HG02623 (cell line): ENCODE data around the gene KCNJ10.

Source experiments
- ATAC-seq: cut with Tn5 transposase; IDR thresholded peaks from one replicate; pipeline ENCODE4 v1.9.1; 2021; ENCODE audit warnings: moderate library complexity; ENCODE audit not compliant: unreplicated experiment

KCNJ10 gene

DNA sequence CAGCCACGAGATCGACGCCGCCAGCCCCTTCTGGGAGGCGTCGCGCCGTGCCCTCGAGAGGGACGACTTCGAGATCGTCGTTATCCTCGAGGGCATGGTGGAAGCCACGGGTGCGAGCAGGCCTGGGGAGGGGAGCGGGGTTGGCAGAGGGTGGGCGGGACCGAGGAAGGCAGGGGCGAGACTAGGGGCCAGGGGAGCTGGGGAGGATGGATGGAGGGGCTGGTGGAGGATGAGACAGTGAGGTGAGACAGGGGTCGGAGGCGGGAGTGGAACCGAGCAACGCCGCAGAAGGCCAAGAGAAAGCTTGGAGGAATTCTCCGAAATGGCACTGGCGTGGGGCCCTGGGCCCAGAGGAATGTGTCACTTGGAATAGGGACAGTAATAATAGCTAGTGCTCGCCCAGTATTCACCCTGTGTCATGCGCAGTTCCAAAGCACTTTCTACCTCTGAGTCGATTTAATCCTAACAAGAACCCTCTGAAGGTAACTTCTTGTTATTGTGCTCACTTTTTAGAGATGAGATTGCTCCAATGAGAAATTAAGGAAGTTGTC is 14.9 kb upstream of the KCNJ10 start:
- ATAC-seq: no peak

DNA sequence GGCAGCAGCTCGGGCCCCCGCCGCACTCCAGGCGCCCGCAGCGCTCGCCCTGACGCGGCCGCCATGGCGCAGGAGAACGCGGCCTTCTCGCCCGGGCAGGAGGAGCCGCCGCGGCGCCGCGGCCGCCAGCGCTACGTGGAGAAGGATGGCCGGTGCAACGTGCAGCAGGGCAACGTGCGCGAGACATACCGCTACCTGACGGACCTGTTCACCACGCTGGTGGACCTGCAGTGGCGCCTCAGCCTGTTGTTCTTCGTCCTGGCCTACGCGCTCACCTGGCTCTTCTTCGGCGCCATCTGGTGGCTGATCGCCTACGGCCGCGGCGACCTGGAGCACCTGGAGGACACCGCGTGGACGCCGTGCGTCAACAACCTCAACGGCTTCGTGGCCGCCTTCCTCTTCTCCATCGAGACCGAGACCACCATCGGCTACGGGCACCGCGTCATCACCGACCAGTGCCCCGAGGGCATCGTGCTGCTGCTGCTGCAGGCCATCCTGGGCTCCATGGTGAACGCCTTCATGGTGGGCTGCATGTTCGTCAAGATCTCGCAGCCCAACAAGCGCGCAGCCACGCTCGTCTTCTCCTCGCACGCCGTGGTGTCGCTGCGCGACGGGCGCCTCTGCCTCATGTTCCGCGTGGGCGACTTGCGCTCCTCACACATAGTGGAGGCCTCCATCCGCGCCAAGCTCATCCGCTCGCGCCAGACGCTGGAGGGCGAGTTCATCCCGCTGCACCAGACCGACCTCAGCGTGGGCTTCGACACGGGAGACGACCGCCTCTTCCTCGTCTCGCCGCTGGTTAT is 14.2 kb upstream of the KCNJ10 start:
- peak; percentile 56 for ATAC-seq

DNA sequence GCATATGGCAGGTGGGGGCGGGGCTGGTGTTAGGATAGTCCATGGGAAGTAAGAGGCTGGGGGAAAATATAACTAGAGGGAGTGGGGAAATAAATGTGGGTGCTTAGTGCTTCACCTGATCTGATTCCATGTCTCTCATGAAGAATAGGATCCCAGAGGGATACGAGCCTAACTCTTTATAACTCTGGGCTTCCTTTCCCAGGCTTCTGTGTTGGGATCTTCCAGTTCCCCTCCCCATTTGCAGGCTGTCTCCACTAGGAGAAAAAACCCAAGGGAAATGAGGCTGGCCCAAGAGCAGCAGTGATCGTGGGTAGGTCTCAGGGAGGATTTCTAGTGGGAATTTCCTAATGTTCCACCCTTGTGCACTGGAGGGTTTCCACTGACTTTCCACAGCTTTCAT is 13.0 kb upstream of the KCNJ10 start:
- ATAC-seq: no peak

DNA sequence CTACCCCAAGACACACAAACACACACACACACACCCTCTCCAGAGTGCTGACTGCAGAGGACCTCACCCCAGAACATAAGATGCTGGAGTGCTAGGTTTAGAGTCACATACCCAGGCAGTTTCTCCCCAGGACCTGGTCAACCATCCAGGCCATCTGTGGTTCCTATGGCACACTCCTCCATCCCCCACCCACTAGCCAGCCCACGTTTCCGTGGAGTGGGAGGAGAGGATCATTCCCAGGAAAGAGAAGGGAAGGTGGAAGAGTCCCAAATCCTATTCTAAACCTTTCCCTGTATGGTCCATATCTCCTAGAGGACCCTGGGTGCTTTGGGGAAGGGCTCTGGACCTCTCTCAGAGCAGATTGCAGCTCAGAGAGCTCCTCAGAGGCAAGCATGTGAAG is 12.5 kb upstream of the KCNJ10 start:
- no peak for ATAC-seq

DNA sequence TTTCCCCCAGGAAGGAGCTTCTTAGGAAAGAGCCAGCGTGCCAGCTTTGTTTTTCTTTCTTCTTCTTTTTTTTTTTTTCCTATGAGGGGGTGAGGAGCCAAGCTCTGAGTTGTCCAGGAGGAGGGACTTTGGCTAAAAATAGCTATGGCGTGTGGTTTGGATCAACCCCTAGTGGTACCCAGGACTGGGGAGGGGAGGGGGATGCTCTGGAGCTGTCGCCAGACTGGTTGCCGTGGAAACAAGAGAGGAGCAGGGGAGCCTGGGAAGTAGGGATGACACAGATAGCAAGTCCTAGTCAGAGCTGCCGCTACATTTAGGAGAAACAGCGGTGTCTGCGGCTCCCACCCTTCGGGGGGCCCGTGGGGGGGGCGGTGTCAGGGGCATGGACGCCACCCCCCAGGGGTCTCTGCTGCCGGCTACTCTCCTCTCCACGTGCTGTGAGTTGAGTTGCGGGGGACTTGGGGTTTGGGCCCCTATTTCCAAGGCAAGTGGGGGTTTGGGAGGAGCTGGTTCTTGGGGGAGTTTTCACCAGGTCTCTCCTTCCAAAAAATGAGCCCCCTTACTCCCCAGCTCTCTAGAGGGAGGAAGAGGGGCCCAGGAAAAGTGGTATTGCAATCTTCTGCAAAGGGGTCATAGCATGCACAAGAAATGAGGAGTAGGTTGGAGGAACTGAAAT is 11.4 kb upstream of the KCNJ10 start, which contains the start of gene KCNJ9:
Gene KCNJ9, plus strand, starts transcription at position 278 of the 676 bp plus-strand sequence. CDS start 2,493 bp downstream, outside the sequence.
- no peak for ATAC-seq

DNA sequence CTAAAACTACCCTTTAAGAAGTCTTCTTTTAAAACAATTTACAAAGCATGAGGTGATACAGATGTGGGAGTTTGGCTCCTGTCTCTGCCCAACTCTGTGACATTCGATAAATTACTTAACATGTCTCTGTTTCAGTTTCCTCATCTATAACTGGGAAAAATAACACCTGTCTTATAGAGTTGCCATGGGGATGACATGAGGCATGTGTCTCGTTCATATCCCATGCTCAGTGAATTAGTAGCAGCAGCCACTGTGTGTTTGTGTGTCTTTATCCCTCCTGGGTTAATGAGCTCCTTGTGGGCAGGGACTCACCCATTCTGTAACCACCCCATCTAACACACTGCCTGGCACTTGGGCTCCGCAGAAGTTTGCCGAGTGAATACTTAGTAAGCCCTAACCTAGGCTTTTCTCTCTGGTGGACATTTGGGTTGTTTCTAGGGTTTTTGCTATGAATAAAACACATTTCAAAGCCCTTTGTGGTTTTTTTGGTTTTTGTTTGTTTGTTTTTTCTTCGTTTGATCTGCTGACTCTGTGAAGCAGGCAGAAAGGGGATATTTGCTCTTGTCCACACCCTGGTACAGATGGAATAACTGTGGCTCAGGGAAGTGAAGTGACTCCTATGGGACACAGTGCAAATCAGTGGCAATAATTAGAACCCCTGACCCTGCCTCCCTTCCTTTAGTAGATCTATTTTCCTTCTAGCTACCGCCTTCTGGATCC is 10.6 kb upstream of the KCNJ10 start:
- ATAC-seq: no peak

DNA sequence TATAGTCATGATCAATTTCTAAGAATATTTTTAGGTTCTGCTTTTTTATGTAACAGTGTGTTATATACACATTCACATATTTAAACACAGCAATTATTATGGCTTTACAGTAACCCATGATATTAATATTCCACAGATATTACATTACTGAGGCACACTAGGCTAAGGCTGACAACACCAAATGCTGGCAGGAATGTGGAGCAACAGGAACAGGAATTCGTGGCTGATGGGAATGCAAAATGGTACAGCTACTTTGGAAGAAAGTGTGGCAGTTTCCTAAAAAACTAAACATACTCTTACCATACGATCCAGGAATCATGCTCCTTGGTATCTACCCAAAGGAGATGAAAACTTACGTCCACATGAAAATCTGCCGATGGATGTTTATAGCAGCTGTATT is 9.5 kb upstream of the KCNJ10 start:
- no peak for ATAC-seq

DNA sequence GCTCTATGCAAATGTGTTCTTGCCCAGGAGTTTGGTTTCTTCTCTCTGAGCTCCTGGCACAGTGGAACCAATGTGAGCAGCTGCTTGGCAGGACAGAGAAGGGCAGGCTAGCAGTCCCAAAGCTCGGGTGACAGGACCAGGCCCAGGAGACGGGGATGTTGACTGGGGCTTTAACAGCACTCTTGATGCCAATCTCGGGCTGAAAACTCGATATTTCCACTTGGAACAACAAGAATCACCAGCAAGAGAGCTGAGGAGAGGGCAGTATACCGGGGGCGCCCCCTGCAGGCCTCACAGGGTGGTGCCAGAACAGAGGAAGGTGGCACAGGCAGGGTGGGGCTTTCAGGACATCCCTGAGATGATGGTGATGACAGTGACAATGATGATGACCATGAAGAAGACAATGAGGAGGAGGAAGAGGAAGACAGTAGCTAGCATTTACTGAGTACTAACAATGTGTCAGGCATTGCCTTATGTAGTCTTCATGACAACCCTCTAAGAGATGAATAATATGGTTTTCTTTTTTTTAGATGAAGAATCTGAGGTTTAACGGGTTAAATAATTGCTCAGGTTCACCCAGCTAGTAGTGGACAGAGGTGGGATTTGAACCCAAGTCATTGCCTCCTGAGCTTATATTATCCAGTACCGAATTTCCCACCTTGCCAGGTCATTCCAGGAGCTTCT is 8.7 kb upstream of the KCNJ10 start:
- peak; percentile 60 for ATAC-seq

DNA sequence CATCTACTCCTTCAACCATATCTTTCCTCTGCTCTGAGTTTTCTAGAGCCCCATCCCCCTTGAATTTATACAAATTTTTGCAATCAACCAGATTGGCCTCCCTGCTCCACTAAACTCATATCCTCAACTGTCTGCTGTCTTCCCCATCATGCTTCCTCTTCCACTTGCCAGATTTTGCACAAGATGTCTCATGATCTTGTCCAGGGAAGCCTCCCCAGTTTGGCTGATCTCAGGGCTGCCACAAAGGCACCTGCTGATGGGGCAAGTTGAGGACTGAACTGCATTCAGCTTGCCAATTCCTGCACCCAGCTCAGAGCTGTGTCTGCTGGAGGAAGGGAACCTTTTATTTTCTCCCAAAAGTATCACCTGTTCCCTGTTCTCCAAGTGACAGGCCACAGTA is 7.5 kb upstream of the KCNJ10 start:
- ATAC-seq: no peak

DNA sequence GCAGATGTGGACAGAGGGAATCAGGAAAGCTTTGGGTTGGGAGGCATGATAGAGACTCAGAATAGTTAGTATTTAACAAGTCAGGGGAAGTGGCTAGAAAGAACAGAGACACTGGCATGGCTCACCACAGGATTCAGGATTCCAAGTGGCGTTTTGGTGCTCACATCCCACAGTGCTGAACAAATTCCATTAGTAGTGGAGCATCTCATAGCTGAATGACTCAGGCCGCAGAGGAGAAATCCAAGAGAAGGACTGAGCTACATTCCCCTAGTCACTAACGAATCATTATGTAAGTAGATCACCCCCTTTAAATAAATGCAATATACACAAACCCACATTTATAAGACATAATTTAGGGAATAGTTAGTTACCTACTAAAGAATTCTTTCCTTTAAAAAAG is 6.3 kb upstream of the KCNJ10 start:
- no peak for ATAC-seq

DNA sequence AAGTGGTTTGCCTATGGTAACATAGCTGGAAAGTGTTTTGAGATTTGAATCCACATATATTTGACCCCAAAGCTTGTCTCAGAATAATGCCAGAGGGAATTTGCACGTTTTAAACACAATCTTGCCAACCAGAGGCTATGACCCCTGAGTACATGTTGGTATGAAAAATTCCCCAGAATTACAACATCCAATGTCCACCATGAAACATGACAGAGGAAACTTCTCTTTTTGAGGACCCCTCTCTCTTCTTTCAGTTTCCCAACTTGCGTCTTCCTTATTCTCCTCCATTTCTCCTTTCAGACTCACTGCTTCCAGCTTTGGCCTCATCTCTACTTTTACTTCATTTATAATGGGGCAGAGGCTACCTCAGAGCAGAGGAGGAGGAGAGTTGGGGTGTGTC is 5.9 kb upstream of the KCNJ10 start:
- no peak for ATAC-seq

DNA sequence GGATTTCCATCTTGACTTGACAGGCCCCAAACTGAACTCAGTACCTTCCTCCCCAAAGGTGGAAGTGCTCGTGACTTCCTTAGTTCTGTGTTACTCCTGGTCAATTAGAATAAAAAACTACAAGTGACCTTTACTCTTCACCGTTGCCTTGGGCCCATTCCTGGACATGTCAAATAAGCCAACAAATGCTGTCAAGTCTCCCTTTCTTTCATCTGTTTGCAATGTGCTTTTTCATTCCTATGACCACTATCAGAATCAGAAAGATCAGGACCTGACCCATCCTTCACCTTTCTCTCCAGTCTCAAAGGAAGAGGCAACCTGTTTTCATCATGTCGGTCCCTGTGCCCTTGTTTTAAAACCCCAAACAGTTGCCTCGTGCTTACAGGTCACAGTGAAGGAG is 4.9 kb upstream of the KCNJ10 start:
- no peak for ATAC-seq

DNA sequence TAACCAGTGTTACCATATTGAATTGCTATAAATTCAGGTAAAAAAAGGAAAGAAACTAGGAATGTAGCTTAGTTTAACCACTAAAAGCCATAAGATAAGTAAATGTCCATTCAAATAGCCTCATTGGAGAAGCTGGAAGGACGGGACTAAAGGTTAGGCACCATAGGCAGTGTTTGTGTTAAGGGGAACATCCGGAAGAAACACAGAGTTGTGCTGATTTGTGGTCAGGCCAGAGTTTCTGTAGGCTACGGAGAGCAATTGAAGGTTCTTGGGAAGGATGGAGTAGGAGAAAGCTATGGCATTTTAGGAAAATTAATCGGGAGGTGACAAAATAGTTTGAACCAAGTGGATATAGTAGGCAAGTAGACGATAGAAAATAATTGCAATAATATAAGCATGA is 1.3 kb upstream of the KCNJ10 start:
- no peak for ATAC-seq

DNA sequence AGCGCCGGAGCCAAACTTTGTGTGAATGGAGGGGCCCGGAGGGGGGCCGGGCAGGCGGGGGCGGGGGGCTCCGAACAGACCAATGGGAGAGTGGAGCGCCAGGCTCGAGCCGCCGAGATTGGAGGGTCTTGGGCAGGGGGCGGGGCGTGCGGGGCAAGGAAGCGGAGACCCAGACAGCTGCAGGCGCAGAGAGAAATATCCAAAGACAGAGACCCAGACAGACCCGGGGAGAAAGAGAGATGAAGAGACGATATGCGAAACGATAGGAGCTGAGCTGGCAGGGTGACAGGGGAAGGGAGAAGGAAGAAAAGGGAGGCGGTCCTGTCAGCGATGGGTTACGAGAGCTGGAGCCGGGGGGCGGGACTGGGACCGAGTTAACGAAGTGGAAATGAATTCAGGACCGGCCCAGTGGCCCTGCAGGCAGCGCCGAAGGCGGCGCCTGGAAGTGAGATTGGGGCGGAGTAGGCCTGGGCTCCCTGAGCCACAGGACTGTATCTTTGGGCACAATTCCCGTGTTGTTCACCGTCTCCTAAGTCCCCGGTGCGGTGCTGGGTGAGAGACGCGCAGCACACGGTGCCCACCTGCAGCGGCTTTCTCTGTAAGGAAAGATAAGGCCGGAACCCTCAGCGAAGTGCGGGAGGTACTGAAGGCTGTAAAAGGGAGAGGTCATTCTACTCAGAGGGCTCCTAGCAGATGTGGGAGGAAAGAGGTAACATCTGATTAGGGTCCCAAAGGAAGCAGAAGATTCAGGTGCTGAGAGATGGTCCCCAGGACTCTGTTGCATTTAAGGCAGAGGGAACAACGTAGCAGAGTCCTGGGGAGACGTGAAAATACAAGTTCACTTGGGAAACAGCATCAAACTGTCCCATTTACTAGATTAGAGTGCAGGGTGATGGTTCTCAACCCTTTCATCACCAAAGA is 543 bp upstream of the KCNJ10 start:
- no peak for ATAC-seq

DNA sequence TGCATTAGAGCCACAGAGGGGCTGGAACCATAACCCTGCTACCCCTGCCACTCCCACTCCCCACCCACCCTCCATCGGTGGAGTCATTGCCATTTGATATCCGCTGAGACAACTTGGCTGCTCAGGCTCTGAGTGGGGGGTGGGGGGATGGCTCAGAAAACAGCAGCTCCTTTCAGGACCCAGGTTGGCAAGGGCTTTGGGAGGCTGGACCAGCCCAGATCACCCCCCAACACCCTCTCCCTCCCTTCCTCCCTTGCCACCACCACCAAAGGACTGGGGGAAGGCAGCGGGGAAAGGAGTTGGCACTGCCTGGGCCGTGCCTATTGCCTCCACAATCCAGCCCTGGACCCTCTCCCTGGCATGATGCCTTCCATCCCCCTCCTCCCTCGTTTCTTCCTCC is 1.7 kb downstream of the KCNJ10 start:
- ATAC-seq: no peak

DNA sequence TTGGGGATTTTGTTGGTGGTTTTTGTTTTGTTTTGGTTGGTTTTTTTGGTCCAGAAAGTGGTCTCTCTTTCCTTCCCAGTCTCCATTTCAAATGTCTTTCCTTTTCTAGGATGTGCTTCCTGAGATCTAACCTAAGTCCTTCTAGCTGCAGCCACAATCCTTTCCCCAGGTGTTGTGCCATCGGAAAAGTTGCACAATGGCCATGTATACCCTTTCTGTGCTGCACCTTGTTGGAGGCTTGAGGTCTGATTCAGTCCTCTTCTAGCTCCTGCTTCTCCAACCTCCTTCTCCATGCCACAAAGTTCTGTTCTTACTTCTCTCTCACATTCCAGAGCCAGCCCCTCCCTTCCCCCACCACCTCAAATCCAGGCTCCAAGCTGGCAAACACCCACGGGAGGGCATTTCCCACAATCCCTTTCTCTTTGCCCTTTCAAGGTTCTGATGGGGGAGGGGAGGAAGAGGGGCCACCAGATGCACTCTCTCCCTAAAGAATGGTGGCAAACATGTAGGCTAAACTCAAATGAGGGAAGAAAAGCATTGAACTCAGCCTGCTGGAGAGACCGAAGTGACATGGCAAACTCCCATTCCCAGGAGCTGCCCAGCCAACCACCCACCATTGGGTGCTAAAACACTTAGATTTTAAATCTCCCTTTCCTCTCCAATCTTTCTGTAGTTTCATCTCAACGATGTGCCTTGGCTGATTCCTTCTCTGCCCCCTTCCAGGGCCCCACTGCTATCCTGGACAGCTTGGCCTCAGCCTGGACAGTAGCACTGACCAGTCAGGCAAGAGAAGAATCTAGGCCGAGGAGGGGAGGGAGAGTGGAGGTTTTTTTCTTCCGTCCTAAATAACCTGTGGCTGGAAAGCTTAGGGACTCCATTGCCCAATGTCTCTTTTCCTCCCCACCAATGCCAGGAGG is 2.9 kb downstream of the KCNJ10 start:
- ATAC-seq: no peak

DNA sequence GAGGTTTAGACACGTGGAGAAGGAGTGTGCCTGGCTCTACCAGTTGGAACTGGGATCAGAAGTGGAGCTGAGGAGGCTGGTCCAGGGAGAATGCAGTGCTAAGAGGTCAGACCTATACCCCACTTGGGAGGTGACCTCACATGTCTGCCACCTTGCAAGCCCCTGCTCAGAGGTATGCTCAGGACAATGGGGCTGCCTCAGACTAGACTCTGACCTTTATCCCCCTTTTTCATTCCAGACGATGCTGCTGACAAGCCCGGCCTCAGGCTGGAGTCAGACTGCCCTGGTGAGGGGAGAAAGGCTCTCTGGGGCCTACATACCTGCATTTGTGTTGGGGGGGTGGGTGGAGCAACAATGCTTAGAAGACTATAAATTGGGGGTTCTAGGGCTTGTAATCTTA is 5.2 kb downstream of the KCNJ10 start:
- ATAC-seq: no peak

DNA sequence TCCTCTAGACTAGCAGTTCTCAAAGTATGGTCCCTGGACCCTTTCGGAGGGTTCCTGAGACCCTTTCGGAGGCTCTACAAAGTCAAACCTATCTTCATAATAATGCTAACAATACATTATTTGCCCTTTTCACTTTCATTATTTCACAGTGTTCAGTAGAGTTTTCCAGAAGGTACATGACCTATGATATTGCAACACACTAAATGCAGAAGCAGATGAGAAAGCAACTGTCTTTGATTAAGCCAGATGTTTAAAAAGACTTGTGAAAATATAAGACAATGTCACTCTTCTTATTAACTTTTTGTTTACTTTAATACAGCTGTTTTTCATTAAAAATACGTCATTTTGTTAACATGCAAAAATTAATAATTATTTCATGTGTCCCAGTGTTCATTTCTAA is 5.8 kb downstream of the KCNJ10 start:
- no peak for ATAC-seq

DNA sequence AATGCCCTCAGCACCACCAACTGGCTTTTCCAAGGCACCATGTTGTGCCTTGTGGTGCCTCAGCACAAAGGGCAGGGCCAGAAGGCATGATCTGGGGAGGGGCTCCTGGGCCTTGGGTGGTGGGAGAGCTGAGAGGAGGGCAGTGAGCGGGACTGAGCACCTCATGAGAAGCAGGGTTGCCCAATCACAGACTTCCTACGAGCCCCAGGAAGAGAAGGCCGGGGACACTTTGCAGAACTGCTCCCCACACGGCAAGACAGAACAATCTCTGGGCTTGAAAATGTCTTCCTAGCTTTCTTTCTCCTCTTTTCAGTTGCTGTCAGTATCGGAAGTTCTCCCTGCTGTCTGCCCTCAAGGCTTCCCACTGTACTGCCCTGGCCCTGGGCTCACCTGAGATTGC is 6.8 kb downstream of the KCNJ10 start:
- no peak for ATAC-seq
